ENCODE measurements around the gene PRSS56.

GRCh38 chr2:232544674-232545073, 24.5 kb downstream of the PRSS56 start:
- no peak for TF ChIP-seq CTCF (IDR thresholded peaks at IDR 0.05)
- TF ChIP-seq POLR2AphosphoS5 (IDR thresholded peaks at IDR 0.05) = no peak
- TF ChIP-seq POLR2A (IDR thresholded peaks at IDR 0.05) = no peak
